Jurkat, Clone E6-1 (cell line): Measurements from ENCODE around the gene A1CF.

Experiments
- DNase-seq: peaks from one replicate; pipeline ENCODE4 v3.0.0-alpha.2; 2011; ENCODE audit warnings: low read depth, low spot score
- H3K4me3 ChIP-seq: 2 replicates; pipeline ENCODE4 v1.5.1; 2011; ENCODE audit warnings: mild to moderate bottlenecking, low read length, control low read depth, moderate library complexity

The A1CF gene

DNA sequence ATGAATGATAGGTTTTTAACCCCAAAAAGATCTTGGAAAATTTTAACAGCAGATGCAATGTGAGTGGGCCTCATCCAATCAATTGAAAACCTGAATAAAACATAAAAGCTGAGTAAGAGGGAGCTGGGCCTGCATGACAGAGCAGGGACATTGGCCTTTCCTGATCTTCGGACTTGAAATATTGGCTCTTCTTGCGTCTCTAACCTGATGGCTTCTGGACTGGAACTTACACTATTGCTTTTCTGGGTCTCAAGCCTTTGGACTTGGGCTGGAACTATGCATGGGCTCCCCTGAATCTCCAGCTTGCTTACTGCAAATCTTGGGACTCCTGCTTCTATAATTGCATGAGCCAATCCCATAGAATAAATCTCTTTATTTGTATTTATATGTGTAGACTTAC is 9.0 kb downstream of the A1CF start:
- no peak overlapping the region for H3K4me3 ChIP-seq
- DNase-seq: no peak

DNA sequence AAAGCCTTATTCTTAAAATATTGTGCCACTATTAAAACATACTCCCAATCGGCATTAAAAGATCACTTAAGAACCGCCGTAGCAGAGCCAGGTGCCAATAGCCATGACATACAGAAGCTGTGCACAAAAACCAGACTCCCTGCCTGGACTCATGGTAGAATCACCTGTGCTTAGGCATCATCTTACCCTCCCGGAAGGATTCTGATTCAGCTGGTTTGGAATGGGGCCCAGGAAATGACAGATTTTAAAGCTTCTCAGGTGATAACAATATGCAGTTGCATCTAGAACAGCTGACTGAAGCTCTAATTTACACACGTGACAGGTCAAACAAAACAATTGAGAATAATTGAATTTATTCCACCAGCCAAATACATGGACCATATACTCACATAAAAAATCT is 10.7 kb downstream of the A1CF start:
- H3K4me3 ChIP-seq: no peak overlapping the region
- DNase-seq: no peak

- no peak for DNase-seq
- H3K4me3 ChIP-seq: no peak overlapping the region
These were observed 19.1 kb downstream of the A1CF start for GRCh38 chr10:50866317-50866716.

- no peak for DNase-seq
These were observed 22.7 kb downstream of the A1CF start for GRCh38 chr10:50862719-50863118.

DNA sequence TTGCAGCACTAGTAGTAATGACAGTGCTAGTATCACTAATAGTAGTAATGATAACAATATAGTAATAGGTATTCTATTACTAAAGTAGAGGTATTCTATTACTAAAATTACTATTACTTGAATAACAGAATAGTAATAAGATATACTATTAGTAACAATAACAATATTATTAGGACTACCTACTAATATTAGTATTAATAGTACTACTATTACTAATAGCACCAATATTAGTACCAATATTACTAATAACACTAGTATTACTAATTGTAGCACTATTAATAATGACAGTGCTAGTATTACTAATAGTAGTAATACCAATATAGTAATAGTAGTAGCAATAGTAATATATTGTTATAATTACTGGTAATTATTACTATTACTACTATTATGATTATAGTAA is 24.1 kb downstream of the A1CF start:
- H3K4me3 ChIP-seq: no peak overlapping the region
- DNase-seq: no peak

More at GRCh38 chr10:50862719-50863118, 22.7 kb downstream of the A1CF start:
- H3K4me3 ChIP-seq: no peak overlapping the region

DNA sequence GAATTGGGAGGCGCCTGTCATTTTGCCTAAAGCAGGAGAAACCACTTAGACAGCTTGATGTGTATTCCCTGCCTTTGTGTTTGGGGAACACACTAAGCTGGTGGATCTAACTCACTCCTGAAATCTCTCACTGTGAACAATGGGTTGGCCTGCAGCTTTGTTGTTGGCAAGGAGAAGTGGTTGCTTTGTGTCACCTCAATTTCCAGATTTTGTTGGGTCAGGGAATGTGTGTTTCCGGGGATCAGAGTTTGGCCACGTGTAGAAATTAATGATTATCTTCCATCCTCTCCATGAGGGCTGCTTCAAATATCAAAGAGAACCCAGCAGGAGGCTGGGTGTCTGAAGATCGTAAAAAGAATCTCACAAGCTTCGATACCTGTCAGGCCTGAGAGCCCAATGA is 27.8 kb downstream of the A1CF start:
- no peak overlapping the region for H3K4me3 ChIP-seq
- DNase-seq: no peak

- DNase-seq: no peak
- no peak overlapping the region for H3K4me3 ChIP-seq
These were observed 30.0 kb downstream of the A1CF start for GRCh38 chr10:50855461-50855860.

- H3K4me3 ChIP-seq: no peak overlapping the region
- no peak for DNase-seq
These were observed 30.4 kb downstream of the A1CF start for GRCh38 chr10:50855015-50855414.

GRCh38 chr10:50853557-50853956 is 31.9 kb downstream of the A1CF start:
- DNase-seq: no peak
- H3K4me3 ChIP-seq: no peak overlapping the region

DNA sequence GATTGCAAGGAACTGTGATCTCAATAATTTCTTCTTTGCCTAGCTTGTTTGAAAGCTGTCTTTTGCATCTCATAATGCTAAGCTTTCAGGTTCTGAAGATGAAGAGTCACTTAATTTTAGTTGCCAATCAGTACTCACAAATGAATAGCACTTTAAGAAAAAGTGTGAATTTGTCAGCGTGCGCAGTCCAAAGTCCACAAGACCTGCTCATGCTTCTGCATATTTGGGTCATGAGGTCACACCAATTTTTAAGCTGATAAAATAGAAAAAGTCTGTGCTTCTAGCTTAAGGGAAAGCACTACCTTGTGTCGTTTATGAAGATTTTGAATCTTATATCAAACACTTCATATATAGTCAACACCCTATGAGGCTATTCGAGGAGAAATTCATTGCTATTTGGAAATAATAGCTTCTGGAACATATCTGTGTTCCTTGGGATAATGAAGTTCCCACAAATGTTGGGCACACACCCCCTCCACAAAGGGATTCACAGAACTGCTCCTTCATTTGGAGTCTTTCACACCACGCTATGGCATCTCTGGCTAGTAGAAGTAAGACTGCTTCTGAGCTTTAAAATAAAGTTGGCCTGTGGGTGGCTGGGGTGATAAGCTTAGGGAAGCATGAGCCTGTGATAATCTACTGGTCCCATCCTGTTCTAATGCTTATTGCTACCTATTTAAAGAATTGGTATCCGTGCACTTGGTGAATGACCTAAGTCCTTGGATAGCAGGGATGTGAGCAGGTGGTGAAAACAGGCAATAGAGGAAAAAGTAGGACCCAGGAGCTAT is 33.3 kb downstream of the A1CF start:
- DNase-seq: no peak
- H3K4me3 ChIP-seq: no peak overlapping the region

- no peak for DNase-seq
These were observed 34.7 kb downstream of the A1CF start for GRCh38 chr10:50850578-50851230.

GRCh38 chr10:50846753-50847152 is 38.7 kb downstream of the A1CF start:
- H3K4me3 ChIP-seq: no peak overlapping the region
- DNase-seq: no peak

More at GRCh38 chr10:50850578-50851230, 34.7 kb downstream of the A1CF start:
- no peak overlapping the region for H3K4me3 ChIP-seq

- DNase-seq: no peak
- H3K4me3 ChIP-seq: no peak overlapping the region
These were observed 48.3 kb downstream of the A1CF start for GRCh38 chr10:50837095-50837494.

DNA sequence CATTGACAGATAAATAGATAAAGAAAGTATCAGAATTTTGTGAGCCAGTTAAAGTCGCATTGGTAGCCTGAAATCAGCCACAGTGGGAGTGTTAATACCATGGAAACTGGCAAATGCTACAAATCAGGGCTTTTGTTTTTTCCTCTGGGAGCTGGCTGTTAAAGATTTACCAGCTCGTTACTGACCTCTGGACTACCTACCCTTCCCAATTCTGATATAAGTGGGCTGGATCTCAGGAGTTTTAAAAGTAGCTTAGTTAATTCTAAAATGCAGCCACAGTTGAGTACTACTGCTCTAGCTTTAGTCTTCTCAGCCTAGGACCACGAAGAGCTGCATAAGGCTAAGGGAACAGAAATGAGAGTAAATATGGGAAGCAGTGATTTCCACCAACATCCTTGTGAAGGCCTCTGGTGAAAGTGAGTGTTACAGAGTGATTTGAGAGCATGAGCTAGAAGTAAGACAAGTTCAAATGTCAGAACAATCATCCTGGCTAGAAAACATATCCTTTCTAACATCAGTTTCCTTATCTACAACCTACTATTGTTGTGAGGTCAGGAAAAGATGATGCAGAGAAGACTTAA is 53.2 kb downstream of the A1CF start:
- no peak for DNase-seq
- H3K4me3 ChIP-seq: no peak overlapping the region

DNA sequence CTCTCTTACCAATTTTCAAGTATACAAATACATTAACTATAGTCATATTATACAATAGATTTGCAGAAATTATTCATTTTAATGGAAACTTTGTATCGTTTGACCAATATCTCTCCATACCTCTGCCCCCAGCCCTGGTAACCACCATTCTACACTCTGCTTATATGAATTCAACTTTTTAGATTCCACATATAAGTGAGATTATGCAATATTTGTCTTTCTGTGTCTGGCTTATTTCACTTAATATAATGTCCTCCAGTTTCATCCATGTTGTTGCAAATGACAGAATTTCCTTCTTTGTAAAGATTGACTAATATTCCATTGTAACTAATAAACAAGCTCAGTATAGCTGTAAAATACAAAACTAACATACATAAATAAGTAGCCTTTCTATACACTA is 55.4 kb downstream of the A1CF start:
- no peak overlapping the region for H3K4me3 ChIP-seq
- no peak for DNase-seq

DNA sequence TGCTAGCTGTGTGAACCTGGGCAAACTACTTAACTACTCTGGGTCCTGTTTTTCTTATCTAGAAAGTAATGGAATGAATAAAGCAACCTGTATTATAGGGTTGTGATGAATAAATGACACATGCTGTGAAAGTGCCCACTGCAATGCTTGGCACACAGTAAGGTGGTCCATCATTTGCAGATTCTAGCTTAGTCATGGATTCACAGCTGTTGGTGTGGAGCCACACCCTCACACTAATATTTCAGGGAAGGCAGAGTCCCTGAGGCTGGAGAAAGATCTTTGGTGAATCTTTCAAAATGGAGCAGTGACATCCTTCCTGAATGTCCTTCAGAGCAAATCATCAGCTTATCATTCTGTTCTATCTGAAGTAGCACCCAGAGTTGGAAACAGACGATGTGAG is 60.6 kb downstream of the A1CF start:
- H3K4me3 ChIP-seq: no peak overlapping the region
- no peak for DNase-seq

DNA sequence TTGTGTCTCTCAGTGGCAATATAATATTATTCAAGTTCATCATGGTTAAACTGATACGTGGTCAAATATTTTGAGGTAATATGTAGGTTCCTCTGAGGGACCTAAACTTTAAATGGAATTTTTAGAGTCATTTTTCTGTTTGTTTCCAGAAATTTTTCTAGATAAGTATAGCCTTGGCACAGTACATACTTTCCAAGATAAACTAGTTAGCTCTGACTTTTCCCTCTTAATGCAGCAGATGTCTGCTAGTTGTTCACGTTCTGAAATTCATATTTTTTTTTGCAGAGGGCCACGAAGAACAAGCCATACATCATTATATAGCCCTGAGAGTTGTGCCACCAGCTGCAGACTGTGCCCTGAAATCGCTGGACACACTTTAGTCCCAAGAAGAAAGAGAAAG is 61.6 kb downstream of the A1CF start:
- no peak for DNase-seq
- no peak overlapping the region for H3K4me3 ChIP-seq

DNA sequence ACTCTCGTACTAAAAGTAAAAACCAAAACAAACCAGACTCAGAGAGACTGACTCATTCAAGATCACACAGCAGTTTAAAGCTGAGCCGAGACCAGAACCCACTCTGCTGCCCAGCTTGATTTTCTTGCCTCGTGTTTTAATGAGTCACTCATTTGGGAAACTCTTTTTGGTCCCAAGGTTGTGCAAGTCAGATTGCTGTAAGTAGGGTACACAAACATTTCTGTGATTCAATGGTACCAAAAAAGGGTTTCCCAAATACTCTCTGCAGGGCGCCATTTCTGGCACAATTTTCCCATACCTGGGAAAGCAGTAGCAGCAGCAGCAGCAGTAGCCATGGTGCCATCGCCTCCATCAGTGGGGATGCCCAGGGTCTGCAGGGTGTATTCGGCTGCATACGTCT is 75.8 kb downstream of the A1CF start:
- no peak for DNase-seq
- H3K4me3 ChIP-seq: no peak overlapping the region

DNA sequence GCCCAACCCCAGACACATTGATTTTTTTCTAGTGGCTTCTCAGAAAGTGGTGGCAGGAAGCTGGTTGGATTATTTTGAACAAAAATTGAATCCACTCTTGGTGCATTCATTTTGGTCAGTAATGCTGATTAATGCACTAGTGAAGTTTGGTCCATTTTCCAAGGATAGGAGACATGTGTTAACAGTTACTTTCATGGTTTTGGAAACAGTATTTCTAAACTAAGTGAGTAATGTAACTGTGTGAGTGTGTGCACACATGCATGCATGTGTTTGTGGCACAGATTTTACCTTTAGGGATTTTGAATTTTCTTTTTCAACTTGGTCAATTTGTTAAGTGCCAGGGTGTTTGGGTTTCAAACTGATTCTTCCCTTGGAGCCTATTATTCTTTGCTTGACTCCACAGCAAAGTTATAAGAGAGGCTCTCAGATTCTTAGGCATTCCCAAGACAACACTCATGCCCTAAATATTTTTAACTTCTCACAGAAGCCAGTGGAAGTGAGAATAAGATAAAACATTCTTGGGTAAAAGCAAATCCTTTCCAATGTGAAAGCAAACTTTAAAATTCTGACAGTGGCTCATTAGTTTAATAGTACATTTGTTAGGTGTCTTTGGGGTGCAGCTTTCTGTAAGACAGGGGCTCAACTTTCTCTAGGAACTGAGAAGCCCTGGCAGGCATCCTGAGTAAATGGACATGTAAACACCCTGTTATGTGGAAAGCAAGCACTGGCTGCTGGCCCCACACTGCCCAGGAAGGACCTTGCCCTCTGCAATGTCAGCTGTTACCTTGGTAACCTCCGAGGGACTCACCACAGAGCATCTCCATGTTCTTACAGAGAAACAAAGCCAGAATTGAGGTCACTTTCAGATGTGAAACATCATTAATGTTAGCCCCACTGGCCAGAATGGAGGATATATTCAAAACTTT is 77.3 kb downstream of the A1CF start:
- no peak for DNase-seq
- H3K4me3 ChIP-seq: no peak overlapping the region
